Breast epithelium (tissue), 3 donors: Measurements from ENCODE around the gene IMMP2L.

Experiments used
- CTCF ChIP-seq, 3 donors: fragments of 450-650 bp; IDR thresholded peaks; one replicate each; pipeline ENCODE4 v1.5.1; 2016 to 2017; ENCODE audit warnings: antibody characterized with exemption in 3 of 3, mild to moderate bottlenecking in 3 of 3, moderate library complexity in 3 of 3
- POLR2AphosphoS5 ChIP-seq, 3 donors: sonication (generic); formaldehyde crosslinking; IDR thresholded peaks; one replicate each; pipeline ENCODE4 v1.6.1; 2017; ENCODE audit warnings: antibody characterized with exemption in 3 of 3

- no peak for TF ChIP-seq CTCF (IDR thresholded peaks at IDR 0.05)
- no peak for TF ChIP-seq POLR2AphosphoS5 (IDR thresholded peaks at IDR 0.05)
Observed at GRCh38 chr7:110974441-110974840, 587.9 kb downstream of the IMMP2L start.
